HG02642 (cell line): ENCODE measurements around the gene SLC39A8.
"Not testable (repeated sequence)": the region's sequence is repeated elsewhere in the genome, so short reads cannot be mapped to it uniquely, and the experiment has no call there.

ENCODE experiments used
- ATAC-seq: cut with Tn5 transposase; IDR thresholded peaks from one replicate; pipeline ENCODE4 v1.9.1; 2021; ENCODE audit warnings: mild to moderate bottlenecking; ENCODE audit not compliant: unreplicated experiment, poor library complexity

The SLC39A8 gene

DNA sequence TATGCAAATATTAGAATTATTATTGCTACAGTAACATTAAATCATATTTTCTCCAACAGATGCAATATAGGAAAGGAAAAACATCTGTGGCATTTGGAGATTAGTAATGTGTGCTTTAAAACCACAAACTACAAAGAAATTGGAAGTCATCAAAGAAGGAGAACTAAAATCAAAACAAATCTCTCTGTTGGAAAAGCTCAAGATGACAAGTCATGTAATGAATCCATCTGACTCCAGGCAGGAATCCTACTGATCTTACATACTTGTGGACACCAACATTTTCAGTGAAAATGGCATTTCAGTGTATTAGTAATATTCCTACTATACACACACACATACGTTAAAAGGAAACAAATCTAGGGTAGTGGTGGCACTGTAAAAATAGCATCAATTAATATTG is 98.2 kb downstream of the SLC39A8 start:
- no peak for ATAC-seq

DNA sequence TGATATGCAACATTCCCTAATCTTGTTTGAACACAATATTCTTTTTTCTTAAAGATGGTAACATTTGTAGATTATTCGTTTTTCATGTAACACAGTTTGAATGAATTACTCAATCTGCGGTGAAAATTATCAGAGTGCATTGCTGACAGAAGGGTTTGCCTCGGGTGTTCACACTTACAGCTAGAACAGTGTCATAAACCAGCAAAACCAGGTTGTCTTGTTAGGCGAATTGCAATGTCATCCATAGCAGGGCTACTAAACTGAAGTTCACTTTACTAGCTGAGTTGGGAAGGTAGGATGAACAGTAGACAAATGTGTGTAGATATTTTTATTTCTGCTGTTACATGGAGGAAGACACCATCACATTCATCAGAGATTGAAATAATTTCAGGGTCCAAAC is 98.9 kb downstream of the SLC39A8 start:
- no peak for ATAC-seq

GRCh38 chr4:102244878-102245535 is 100.3 kb downstream of the SLC39A8 start:
- no peak for ATAC-seq

- not testable (repeated sequence) for ATAC-seq
These were observed 102.0 kb downstream of the SLC39A8 start for GRCh38 chr4:102243296-102243695.

GRCh38 chr4:102234243-102234838 is 110.9 kb downstream of the SLC39A8 start:
- no peak for ATAC-seq

DNA sequence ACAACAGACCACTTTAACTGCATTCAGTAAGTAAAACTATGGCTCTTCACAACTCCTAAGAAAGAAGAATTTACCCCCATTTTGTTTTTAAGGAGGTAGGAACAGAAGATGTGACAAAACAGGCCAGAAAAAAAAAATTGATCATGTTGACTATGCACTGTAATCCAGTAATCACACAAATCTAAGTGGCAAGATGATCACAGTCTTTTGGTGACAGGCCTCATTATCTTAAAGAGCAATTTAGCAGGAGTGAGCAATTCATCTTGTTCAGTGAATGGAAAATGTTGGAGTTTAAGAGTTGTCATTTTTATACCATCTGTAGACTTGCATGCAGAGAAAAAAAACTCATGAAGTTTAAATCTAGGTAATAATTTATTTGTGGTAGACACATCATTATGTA is 115.1 kb downstream of the SLC39A8 start:
- no peak for ATAC-seq

- ATAC-seq: no peak
These were observed 117.9 kb downstream of the SLC39A8 start for GRCh38 chr4:102227388-102227787.

GRCh38 chr4:102223461-102223860 is 121.8 kb downstream of the SLC39A8 start:
- no peak for ATAC-seq

DNA sequence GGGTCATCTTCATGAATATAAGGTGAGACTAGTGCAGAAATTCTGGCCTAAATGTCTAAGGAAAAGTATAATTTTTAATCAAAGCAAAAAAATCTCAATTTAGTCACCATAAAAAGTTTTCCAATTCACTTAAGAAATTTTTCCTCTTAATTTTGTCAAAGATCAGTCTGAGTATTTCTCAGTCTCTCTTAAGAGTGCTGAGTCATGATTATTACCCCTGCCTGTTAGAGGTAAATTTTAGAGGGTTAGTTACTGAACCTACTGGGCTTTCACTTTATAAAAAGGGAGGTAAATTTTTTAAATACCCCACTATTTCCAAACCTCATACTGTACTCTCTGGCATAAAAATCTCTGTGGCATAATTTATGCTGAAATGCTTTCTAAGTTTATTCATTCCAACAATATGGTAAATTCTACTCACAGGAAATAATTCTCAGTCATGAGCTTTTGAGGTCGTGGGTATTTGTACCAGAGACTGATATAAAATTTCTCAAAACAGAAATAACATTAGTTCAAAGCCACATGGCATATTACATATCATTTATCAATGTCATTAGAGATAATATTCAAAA is 122.4 kb downstream of the SLC39A8 start:
- no peak for ATAC-seq

DNA sequence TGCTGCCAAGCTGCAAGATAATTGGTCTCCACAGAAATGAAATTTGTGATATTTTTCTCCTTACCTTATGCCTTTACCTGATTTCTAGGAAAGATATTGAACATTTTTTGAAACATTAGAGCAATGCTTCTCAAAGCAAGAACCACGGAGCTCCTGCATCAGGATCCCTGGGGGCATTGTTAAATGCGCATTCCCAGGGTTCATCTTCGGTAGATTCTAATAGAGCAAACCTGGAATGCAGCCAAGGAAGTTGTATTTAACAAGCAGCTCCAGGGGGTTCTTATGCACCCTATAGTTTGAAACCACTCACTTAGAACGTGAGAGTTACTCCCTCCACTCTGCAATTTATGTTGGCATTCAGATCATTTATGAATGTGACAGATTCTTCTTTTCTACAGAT is 126.2 kb downstream of the SLC39A8 start:
- ATAC-seq: no peak

DNA sequence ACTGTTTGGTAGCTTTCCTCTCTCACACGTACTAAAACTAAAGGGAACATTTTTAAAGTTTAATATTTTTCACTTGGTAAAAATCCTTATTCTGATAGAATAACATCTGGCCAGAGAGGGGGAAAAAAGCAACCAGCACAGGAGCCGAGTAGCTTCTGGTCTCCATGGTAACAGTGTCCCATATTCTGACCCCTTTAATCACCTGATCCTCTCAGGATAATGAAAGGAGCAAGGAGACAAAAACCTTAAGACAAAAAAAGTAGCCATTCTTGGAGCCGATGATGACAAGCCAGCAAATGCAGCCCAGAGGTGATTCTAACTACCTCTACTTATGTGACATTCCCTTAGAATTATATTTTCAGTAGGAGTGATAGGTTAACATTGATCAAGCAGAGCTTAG is 126.6 kb downstream of the SLC39A8 start:
- no peak for ATAC-seq

- ATAC-seq: no peak
These were observed 127.4 kb downstream of the SLC39A8 start for GRCh38 chr4:102217775-102218355.

DNA sequence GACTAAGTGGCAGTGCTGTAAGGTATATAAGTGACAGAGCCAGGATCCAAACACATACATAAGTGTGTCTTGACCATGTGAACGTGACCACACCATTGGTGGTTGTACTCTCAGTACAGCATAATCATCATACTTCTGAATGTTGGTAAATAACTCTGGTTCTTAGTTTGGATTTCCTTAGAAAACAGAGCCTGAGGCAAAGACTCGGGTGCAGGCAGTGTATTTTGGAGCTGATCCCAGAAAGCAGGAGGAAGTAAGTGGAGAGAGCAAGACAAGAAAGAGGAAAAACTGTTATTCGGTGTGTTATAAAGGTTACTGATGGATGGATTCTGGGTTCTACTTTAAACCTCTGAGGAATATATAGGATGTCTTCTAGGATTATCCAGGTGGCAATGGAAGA is 127.9 kb downstream of the SLC39A8 start:
- ATAC-seq: no peak

DNA sequence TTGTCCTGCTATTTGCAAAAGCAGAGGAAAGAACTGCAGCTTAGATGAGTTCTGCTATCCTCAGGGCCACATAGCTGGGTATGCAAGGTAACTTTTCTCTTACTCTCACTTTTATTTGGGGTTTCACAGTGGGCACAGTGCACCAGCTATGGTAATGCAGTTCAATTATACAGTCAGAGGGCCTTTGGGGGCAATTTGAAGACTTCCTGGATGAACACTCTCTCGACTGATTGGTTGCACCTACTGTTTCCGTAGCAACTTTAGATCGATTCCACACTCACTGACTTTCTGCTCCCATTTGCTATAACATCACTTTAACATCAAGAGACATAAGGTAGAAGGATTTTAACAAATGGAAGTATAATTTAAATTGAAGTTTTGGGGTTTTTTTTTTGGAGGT is 128.6 kb downstream of the SLC39A8 start:
- no peak for ATAC-seq

GRCh38 chr4:102213031-102213430 is 132.3 kb downstream of the SLC39A8 start:
- no peak for ATAC-seq
